ENCODE measurements around the gene PTGR1. TPM values are rescaled to one million over a fixed set of nuclear protein-coding genes. Genes with fewer than 3 reads are reported as not detected.

Gene PTGR1
- total and polyA plus RNA-seq, 2 experiments from 2014 or later, result 19.1 to 24.7 TPM

DNA sequence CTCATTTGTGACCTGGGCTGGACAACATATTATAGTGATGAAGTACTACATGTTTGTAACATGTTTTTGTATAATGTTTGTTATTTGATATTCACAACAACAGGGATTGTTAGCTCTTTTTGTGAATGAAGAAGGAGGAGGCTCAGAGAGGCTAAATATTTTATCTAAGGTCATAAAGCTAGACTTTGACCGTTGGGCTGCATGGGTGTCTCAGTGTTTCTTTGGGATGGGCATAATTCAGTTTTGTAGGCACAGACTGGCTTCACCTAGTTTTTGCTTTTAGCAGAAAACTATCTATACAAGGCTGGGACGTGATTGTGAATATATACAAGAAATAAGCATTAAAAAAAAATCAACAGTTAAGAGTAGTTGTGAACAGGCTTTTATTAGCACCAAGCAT lies 47.0 kb upstream of the PTGR1 start (continued):
- TF ChIP-seq EZH2phosphoT487 (IDR thresholded peaks at IDR 0.05; ENCODE audit: unreplicated experiment), result no peak
- no peak for TF ChIP-seq POLR2AphosphoS5 (IDR thresholded peaks at IDR 0.05; ENCODE audit: low read depth)
- TF ChIP-seq CREB1 (CRISPR knock-in tag; IDR thresholded peaks at IDR 0.05; ENCODE audit: low read depth), result no peak

- no peak overlapping the region for H2AFZ ChIP-seq
These were observed 46.4 kb upstream of the PTGR1 start for GRCh38 chr9:111645806-111646205.

More at GRCh38 chr9:111645806-111646205, 46.4 kb upstream of the PTGR1 start:
- no peaks in the 10 kb centered on the region for H3K9me2 ChIP-seq (ENCODE audit: insufficient read depth)
- peaks cover 4% of the 10 kb centered on the region; the same call in 1 of the 2 replicates for H3K36me3 ChIP-seq (ENCODE audit: insufficient read depth)
- H3K4me1 ChIP-seq (ENCODE audit: insufficient read depth), result no peaks in the 10 kb centered on the region
- H3K79me2 ChIP-seq (replicated peaks; ENCODE audit: insufficient read depth), result 0 out of 2 replicates have a peak, but pooled peaks cover 10% of the 10 kb centered on the region
- H3K27ac ChIP-seq (ENCODE audit: low read depth), result no peak overlapping the region
- TF ChIP-seq CTCF (conservative IDR thresholded peaks at IDR 0.05; ENCODE audit: low read depth in 2 of 2) (no peak), ZNF331 (CRISPR knock-in tag; IDR thresholded peaks at IDR 0.05; ENCODE audit: low read depth) (no peak), STAT1 (IDR thresholded peaks at IDR 0.05; ENCODE audit: unreplicated experiment) (no peak), CREB1 (CRISPR knock-in tag; IDR thresholded peaks at IDR 0.05; ENCODE audit: low read depth) (no peak), NANOG (IDR thresholded peaks at IDR 0.05; ENCODE audit: borderline replicate concordance) (no peak), EZH2phosphoT487 (IDR thresholded peaks at IDR 0.05; ENCODE audit: unreplicated experiment) (no peak), JUNB (IDR thresholded peaks at IDR 0.05; ENCODE audit: unreplicated experiment) (no peak), ZNF114 (CRISPR knock-in tag; IDR thresholded peaks at IDR 0.05) (no peak), POLR2AphosphoS5 (IDR thresholded peaks at IDR 0.05; ENCODE audit: low read depth) (no peak), EZH2 (IDR thresholded peaks at IDR 0.05; ENCODE audit: low read depth, unreplicated experiment) (no peak)
- TF ChIP-seq, protein P1, sequence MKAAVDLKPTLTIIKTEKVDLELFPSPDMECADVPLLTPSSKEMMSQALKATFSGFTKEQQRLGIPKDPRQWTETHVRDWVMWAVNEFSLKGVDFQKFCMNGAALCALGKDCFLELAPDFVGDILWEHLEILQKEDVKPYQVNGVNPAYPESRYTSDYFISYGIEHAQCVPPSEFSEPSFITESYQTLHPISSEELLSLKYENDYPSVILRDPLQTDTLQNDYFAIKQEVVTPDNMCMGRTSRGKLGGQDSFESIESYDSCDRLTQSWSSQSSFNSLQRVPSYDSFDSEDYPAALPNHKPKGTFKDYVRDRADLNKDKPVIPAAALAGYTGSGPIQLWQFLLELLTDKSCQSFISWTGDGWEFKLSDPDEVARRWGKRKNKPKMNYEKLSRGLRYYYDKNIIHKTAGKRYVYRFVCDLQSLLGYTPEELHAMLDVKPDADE (IDR thresholded peaks at IDR 0.05), result no peak
- TF ChIP-seq, protein P2, sequence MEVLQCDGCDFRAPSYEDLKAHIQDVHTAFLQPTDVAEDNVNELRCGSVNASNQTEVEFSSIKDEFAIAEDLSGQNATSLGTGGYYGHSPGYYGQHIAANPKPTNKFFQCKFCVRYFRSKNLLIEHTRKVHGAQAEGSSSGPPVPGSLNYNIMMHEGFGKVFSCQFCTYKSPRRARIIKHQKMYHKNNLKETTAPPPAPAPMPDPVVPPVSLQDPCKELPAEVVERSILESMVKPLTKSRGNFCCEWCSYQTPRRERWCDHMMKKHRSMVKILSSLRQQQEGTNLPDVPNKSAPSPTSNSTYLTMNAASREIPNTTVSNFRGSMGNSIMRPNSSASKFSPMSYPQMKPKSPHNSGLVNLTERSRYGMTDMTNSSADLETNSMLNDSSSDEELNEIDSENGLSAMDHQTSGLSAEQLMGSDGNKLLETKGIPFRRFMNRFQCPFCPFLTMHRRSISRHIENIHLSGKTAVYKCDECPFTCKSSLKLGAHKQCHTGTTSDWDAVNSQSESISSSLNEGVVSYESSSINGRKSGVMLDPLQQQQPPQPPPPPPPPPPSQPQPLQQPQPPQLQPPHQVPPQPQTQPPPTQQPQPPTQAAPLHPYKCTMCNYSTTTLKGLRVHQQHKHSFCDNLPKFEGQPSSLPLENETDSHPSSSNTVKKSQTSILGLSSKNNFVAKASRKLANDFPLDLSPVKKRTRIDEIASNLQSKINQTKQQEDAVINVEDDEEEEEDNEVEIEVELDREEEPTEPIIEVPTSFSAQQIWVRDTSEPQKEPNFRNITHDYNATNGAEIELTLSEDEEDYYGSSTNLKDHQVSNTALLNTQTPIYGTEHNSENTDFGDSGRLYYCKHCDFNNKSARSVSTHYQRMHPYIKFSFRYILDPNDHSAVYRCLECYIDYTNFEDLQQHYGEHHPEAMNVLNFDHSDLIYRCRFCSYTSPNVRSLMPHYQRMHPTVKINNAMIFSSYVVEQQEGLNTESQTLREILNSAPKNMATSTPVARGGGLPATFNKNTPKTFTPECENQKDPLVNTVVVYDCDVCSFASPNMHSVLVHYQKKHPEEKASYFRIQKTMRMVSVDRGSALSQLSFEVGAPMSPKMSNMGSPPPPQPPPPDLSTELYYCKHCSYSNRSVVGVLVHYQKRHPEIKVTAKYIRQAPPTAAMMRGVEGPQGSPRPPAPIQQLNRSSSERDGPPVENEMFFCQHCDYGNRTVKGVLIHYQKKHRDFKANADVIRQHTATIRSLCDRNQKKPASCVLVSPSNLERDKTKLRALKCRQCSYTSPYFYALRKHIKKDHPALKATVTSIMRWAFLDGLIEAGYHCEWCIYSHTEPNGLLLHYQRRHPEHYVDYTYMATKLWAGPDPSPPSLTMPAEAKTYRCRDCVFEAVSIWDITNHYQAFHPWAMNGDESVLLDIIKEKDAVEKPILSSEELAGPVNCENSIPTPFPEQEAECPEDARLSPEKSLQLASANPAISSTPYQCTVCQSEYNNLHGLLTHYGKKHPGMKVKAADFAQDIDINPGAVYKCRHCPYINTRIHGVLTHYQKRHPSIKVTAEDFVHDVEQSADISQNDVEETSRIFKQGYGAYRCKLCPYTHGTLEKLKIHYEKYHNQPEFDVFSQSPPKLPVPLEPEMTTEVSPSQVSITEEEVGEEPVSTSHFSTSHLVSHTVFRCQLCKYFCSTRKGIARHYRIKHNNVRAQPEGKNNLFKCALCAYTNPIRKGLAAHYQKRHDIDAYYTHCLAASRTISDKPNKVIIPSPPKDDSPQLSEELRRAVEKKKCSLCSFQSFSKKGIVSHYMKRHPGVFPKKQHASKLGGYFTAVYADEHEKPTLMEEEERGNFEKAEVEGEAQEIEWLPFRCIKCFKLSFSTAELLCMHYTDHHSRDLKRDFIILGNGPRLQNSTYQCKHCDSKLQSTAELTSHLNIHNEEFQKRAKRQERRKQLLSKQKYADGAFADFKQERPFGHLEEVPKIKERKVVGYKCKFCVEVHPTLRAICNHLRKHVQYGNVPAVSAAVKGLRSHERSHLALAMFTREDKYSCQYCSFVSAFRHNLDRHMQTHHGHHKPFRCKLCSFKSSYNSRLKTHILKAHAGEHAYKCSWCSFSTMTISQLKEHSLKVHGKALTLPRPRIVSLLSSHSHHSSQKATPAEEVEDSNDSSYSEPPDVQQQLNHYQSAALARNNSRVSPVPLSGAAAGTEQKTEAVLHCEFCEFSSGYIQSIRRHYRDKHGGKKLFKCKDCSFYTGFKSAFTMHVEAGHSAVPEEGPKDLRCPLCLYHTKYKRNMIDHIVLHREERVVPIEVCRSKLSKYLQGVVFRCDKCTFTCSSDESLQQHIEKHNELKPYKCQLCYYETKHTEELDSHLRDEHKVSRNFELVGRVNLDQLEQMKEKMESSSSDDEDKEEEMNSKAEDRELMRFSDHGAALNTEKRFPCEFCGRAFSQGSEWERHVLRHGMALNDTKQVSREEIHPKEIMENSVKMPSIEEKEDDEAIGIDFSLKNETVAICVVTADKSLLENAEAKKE (CRISPR knock-in tag; IDR thresholded peaks at IDR 0.05), result no peak
- TF ChIP-seq, protein P3, sequence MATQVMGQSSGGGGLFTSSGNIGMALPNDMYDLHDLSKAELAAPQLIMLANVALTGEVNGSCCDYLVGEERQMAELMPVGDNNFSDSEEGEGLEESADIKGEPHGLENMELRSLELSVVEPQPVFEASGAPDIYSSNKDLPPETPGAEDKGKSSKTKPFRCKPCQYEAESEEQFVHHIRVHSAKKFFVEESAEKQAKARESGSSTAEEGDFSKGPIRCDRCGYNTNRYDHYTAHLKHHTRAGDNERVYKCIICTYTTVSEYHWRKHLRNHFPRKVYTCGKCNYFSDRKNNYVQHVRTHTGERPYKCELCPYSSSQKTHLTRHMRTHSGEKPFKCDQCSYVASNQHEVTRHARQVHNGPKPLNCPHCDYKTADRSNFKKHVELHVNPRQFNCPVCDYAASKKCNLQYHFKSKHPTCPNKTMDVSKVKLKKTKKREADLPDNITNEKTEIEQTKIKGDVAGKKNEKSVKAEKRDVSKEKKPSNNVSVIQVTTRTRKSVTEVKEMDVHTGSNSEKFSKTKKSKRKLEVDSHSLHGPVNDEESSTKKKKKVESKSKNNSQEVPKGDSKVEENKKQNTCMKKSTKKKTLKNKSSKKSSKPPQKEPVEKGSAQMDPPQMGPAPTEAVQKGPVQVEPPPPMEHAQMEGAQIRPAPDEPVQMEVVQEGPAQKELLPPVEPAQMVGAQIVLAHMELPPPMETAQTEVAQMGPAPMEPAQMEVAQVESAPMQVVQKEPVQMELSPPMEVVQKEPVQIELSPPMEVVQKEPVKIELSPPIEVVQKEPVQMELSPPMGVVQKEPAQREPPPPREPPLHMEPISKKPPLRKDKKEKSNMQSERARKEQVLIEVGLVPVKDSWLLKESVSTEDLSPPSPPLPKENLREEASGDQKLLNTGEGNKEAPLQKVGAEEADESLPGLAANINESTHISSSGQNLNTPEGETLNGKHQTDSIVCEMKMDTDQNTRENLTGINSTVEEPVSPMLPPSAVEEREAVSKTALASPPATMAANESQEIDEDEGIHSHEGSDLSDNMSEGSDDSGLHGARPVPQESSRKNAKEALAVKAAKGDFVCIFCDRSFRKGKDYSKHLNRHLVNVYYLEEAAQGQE (IDR thresholded peaks at IDR 0.05; ENCODE audit: unreplicated experiment), result no peak
- Mint-ChIP-seq H3K36me3 (ENCODE audit: low read depth) (peaks cover 35% of the 10 kb centered on the region; the same call in 2 of the 3 replicates), H3K4me1 (no peaks in the 10 kb centered on the region), H3K4me3 (no peak overlapping the region), H3K27me3 (ENCODE audit: insufficient read depth, low read depth, poor library complexity) (no peaks in the 10 kb centered on the region), H3K9me3 (no peaks in the 10 kb centered on the region; the same call in 2 of the 3 replicates), H3K27ac (no peak overlapping the region)
- no peak overlapping the region for H3K4me2 ChIP-seq
- no peaks in the 10 kb centered on the region for H4K20me1 ChIP-seq (replicated peaks; ENCODE audit: insufficient read depth)
- ATAC-seq (no peak), DNase-seq (ENCODE audit: low spot score) (no peak)
- H3F3A ChIP-seq (replicated peaks; ENCODE audit: low read depth), result no peaks in the 10 kb centered on the region
- no peaks in the 10 kb centered on the region for H3K27me3 ChIP-seq (ENCODE audit: insufficient read depth)
- H3K4me3 ChIP-seq, result no peak overlapping the region

Measured in GM23338 (cell line).